Activated gamma-delta T cell treated with anti-CD3 and anti-CD28 coated beads, Interleukin-2, amount 50 U/mL, for 16 hours (primary cell): ENCODE results near the gene VDAC2.
A peak's percentile ranks its signal among the peaks of the same experiment; 100 is the strongest.

Experiments
- DNase-seq: peaks from one replicate; pipeline ENCODE4 v3.0.0-alpha.2; 2020; ENCODE audit warnings: low read depth

The VDAC2 gene

DNA sequence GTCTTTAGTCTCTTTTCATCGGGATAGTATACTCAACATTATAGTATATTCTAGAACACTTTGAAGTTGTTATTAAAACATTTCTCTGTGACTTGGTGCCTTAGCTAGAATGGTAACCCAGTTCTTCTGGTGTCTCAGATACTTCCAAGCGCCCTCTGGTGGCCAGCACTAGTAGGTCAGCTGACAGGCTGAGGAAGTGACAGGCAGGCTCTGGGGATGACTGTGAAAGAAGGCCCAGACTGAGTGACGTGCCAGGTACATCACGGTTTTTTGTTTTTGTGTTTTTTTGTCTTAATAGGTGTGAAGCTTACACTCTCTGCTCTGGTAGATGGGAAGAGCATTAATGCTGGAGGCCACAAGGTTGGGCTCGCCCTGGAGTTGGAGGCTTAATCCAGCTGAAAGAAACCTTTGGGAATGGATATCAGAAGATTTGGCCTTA lies 20.0 kb downstream of the VDAC2 start:
- peak; percentile 94 for DNase-seq

DNA sequence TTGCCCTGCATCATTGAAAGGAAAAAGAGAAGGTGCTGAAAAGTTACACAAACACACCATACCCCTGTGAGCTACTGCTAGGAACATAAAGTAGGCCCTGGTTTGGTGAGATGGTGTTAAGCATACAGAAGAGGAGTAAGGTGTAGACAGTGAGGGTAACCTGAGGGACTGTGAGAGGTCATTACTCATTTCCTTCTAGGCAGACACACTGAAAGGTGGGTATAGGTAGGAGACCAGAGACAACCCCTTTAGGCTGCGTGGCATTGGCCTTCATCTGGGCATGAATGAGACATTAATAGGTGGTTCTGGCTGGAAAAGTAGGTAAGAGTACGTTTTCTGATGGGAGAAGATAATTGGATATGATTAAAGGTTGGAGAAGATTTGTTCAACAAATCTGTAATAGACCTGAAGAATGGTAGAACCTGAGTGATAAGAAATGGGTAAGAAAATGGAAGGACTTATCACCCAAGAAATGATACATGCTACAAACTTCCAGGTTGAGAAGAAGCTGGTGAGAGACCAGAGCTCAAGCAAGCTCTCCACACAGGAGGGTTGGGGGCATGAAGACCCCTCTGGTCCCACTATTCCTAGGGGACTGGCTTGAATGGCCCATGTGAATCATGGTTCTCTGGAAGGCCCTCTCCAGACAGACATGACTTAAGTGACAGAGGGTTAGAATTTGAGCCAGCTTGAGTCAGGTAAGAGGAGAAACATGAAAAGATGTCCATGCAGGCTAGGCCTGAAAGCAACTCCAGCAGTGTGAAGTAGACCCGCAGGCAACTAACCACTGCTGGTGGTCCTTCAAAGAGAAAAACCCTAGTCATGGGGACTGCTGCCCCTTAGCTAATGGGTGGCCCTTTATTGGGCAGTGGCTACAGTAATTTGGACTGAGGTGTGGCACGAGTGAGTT lies 21.3 kb downstream of the VDAC2 start:
- no peak for DNase-seq

DNA sequence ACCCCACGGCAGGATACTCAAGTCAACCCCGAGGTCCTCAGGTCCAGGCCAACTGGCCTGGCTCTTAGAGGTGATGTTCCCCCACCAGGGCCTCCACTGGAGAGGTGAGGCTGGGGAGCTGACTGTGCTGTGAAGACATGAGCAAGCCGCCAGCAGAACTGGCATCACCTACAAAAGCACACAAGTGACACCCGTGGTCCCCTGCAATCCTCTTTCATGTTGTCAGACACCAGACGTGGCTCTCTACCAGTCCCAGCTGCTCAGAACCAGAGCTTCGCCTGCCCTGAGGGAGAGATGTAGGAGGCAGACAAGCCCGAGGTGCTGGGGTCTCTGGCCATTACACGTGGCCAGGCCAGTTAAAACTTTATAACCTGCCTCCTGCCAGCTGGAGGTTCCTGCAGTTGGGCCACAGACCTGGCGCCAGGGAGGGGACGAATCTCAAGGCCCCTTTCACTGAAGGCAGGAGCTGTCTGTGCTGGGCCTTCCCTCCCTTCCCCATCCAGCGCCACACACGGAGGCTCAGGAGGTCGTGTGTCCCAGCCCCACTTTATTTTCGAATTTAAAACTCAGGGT lies 22.9 kb downstream of the VDAC2 start:
- DNase-seq = peak; percentile 7

DNA sequence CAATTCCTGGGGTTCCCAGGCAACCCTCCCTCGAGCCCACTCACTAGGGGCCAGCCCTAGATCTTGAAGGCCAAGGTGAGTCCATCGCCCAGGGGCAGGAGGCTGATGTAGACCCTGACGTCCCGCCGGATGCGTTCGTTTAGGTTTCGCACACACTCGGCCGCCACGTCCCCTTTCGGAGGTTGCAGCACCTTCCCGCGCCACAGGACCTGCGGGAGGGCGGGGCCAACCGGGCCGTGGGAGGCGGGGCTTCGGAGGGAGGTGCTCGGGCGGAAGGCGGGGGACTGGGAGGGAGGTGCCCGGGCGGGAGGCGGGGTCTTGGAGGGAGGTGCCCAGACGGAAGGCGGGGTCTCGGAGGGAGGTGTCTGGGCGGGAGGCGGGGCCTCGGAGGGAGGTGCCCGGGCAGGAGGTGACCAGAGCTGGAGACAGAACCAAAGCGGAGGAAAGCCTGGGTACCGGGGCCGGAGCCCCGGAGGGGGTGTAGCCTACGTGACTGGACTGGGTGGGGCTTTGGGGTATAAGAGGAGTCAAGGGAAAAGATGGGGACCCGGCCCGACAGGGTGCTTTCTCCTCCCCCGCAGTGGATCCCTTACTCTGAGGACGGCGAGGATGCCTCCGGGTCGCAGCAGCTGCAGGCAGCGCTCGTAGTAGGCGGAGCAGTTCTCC lies 23.6 kb downstream of the VDAC2 start:
- DNase-seq = peak; percentile 96

DNA sequence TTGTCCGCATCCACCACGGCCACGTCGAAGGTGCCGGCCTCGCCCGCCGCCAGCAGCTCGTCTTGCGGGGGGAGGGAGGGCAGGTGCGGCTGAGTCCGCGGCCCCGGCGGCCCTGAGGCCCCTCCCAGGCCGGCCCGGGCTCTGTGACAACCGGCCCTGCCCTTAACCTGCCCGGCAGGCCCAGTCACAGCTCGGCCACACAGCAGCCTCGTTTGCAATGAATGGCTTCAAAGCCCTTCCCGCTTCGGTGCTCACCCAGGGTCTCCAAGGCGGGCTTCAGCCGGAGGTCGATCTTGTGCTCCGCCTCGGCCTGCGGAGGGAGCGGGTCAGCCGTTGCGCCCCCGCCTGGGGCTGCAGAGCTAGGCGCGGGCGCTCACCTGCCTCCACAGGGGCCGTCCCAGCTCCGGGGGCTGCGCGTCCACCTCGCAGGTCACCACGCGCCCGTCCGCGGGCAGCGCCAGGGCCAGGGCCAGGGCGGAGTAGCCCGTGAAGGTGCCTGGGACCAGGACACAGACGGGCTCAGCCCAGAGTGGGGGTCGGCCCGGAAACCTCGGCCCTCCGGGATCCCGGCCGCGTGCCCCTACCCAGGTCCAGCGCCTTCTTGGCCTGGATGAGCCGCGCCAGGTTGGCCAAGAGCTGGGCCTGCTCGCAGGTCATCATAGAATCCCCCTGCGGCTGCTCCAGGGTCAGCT lies 24.2 kb downstream of the VDAC2 start:
- DNase-seq = no peak

DNA sequence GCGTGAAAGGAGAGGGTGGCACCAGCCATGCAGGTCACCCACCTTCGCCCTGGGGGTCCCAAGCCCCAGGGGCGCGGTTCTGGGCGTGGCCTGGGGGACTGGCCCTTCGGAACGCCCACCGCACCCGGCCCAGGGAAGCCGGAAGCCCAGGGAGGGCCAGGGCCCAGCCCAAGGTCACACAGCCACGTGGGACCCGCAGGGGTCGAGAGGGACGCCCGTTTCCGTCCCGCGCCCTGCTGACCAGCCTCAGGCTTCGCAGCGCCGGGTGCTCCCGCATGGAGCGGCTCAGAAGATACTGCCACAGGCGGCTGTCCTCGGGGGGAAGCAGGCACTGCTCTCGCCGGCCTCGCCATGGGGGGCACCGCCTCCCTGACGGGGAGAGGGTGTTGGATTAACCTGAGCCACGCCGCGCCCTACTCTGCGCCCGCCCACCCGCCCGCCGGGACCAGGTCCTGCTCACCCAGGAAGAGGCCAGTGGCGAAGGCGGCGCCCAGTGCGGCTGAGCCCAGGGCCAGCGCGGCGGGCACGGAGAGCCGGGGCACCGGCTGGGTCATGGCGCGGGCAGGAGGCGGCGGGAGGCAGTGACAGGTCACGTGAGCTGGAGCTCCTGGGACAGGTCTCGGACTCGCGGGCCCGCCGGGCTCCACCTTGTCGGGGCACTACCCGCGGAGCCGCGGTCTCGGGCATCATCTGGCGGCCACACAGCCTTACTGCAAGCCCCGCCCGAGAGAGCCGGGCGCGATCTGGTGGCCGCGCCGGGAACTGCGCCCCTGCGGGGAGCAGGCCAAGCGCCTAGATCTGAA lies 25.0 kb downstream of the VDAC2 start, which contains the start of gene COMTD1:
Gene COMTD1 (minus strand): TSS at position 583 of the 803 bp plus-strand sequence. CDS start 29 bp downstream, at position 554.
- peak; percentile 88 for DNase-seq

DNA sequence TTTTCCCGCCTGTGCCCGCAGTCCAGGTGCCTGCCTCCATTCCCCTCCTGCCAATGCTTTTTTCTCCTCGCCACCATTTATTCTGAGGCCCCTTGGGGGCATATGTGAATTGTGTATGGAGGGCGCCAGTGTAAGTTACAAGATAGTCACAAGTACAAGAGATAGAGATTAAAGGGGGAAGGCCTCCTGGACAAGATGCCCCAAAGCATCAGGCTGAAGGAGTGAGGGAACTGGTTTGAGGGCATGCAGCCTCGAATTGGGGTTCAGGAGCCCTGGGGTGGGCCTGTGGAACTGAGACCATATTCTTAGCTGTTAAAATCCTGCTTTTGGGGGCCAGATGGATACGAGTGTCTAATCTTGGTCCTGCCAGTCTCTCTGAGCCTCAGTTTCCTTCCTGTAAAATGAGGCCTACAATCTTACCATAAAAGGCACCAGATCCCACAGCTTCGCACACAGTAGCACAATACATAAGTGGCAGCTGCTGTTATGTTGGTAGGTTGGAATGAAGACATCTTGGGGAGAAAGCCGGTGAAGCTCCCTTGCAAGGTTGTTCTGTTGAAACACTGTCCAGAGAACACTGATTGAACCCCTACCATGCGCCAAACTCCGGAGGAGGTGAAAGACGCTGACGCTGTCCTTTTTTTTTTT lies 25.7 kb downstream of the VDAC2 start:
- DNase-seq = no peak

DNA sequence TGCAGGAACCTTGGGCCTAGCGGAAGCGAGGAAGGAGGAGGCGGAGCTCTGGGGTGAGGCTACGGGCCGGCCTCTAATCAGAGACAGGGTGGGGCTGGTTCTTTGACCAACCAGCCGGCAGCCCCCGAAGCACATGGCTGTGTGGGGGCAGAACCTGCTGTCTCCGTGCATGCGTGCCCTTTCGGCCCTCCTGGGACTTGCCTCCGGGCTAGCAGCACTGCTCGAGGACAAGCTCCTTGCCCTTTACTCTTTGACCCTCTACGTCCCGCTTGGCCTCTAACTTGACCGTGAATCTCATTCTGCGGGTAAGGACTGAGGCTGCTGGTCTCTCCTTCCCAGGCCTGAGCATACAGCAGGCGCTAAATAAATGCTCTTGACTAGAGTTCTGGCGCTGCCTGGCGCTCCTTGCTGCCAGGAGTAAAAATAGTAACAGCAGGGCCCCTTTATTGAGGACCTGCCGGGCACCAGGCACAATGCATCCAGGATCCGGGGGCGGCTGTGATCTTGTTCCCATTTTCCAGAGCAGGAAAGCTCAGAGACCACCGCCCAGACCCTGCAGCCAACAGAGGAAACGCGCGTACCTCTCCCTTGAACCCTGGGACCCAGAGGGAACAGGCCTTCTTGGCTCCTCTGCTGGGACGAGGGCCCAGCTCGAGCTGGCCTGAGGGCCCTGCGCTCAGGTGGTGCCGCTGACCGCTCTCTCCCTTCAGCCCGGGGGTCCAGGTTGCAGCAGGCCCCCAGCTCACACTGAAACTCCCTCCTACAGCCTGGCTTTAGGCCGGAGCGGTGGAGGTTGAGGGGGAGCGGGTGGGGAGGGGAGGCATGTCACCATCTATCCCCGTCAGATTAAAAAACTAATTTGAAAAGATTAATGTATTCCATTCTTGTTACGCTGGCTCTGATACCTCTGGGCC lies 27.8 kb downstream of the VDAC2 start:
- DNase-seq = no peak

DNA sequence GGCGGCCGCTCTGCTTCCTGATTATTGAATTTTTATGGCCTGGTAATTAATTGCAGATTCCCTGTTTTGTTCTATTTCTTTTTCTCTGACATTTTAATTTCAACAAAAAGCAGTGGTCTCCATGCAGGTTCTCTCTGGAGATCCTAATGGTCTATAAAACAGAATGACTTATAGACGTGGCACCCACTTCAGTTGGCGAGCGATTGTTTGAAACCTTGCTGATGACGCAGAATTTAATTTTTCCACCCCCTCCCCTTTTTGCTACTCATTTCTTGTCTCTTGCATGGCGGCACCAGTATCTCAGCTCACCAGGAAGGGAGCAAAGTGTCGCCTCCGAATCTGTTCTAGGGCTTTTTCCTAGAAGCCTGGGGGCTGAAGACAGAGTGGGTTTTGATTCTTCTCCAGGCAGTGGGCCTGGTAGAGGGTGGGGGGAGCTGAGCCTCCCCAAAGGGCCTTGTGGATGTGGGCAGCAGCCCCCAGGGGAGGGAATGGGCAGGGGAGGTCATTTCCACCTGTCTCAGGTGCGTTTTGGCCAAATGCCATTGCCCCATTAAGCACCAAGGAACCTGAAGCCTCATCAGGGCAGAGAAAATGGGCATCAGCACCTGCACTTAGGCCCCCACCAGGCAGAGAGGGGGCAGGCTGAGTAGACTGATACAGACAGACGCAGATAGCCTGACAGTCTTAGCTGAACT lies 28.6 kb downstream of the VDAC2 start:
- no peak for DNase-seq

DNA sequence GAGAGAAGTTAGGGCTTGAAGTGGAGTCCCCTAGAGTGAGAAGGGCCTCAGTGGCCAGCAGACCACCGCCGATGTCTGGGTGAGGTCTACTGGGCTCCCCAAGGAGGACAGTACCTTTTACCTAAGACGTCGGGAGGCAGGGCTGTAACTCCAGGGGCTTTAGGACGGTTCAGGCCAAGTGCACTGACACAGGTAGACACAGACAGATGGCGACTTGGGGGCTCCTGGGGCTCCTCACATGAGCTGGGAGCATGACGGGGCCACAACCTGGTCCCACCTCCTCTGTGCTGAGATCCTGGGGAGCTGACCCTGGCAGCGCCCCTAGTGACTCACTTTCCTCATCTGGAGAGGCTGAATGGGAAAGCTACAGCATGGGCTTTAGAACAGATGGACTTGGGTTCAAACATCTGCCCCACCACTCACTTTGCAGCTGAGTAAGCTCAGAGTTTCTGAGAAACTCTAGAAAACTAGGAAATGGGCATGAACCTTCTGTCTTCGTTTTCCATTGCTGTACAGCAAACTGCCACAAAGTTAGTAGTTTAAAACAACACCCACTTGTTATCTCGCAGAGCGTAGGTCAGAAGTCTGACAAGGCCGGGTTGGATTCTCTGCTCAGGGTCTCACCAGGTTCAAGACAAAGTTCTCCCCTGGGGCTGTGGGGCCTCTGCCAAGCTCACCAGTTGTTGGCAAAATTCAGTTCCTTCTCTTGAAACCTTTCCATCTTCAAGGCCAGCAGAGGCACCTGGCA lies 29.9 kb downstream of the VDAC2 start:
- DNase-seq = no peak

DNA sequence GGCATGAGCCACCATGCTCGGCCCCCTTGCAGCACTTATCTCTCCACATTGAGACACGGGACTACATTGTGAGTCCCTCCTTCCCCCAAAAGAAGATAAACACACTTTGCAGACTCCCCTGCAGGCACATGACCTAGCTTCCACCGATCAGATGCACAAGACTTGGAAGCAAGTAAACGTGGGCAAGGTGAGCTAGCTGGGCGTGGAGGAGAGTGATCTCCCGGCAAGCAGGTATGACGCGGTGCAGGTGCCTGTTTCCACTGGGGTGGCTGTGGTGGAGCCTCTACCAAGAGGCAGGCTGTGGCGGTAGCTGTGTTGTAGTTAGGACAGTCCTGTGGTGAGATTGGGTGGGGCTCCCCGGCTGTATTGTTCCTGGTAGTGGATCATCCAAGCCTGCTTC lies 32.8 kb downstream of the VDAC2 start:
- no peak for DNase-seq

DNA sequence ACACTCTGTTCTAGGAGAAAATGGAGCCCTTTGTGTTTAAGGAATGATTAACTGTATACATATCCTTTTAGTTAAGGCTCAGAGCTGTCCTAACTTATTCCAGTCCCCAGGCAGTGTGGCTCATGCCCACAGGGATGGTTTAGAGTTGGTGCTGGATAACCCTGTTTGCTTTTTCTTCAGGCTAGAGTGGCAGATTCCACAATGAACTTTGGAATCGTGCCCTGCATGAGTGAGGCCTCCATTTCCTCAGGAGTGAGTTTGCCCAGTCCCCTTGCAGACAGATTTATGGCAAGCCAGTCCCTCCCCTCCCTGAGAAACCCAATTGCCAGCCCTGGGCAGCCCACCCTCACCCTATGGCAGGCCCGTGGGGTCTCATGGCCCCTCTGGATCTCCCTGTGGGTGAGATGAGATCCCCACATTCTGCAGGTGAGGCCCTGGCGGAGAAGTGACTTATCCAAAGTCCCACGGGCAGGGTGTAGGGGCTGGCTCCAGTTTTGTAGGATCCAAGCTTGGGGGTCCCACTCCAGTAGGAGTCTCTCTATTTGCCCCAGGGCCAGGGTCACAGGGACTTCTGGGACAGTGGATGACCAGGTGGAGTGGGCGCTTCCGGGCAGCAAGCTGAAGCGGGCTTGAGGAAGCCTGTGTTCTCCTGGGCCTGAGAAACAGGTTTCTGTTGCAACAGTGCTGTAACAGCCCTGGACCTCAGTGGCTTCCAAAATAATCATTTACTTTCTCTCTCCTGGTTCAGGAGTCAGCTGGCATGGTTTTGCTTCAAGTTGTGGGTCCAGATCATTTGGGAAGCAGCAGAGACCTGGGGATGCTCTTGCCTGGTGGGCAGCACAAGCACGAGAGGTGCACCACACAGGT lies 34.1 kb downstream of the VDAC2 start:
- no peak for DNase-seq

DNA sequence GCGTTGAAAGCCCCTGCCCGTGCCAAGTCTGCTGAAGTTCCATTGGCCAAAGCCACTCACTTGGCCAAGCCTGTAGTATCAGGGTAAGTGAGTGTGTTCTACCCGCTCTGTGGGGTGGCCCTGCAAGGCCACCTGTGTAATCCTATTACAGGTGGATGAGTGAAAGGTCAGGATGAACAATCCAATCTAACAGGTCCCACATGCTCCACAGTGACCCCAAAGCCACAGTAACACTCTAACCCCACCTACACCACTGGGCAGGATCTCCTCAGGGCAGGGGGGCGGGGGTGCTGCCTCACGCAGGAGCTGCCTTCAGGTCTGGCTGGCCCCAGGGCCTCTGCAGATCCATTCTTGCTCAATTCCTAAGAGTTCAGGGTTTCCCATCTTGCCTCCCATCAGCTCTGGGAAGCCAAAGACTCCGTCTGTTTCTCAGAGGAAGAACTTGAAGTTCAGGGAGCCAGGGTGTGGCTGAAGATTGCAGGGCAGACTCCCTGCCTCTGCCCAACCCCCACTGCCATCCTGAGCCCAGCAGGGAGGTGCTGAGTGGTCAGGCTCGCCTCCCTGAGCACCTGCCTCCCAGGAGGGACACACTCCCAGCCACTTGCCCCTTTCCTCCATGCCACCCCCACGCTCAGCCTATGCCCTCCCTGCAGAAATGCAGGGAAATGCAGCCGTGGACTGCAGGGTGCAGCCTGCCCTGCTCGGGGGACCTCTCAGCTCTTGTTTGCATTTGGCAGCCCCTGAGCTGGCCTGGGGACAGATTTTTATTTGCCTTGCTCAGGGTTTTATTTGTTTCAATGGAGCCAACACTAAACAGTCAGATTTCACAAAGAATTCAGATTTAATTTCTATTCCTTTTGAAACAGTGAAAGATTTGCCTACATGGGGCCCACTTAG lies 35.0 kb downstream of the VDAC2 start:
- no peak for DNase-seq

DNA sequence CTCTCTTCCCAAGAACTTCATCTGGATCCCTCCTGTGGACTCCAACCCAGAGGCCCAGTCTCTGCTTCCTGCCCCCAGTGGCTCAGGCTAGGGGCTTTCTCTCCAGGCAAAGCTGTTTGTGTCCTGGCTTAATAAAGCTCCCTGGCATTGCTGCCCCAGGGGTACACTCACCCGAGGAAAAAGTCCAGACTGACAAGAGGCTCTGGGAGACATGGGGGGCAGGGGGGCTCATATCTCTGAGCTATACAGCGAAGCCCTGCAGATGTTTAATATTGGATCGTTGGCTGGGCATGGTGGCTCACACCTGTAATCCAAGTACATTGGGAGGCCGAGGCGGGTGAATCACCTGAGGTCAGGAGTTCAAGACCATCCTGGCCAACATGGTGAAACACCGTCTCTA lies 35.9 kb downstream of the VDAC2 start:
- DNase-seq = no peak

DNA sequence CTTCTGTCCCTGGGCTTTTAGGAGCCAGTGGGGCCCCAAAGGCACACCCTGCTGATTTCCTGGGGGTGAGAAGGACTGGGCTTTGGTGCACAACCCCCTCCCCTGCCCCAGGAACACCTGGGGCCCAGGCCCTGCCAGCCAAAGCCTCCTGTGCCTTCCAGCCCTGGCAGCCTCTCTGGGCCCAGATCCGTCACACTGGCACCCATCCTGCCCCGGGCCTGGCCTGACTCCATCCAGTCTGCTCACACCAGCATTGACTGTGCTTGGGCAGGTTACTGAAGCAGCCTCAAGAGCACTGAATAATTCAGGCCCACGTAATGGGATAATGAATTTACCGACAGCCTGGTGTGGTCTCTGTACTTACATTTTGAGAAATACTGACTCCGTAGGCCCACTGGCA lies 37.2 kb downstream of the VDAC2 start:
- no peak for DNase-seq

DNA sequence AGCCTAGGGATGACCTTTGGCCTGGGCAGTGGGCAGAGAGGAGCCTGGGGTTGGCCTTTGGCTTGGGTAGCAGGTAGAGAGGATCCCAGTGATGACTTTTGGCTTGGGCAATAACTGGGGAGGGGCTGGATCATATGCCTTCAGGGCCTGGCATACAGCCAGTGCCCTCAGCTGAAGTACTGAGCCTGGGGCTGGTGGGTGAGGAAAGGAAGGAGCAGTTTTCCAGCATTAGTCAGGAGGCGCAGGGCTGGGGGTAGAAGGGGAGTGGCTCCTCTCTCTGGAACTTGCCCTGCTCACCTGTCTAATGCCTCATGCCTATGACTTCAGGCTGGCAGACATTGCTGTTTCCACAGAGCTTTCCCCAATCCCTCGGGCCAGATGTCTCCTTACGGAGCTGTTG lies 40.3 kb downstream of the VDAC2 start:
- DNase-seq = no peak
